K562 (cell line): ENCODE measurements around the gene SPAG4. TPM values are rescaled to one million over a fixed set of nuclear protein-coding genes. Genes with fewer than 3 reads are reported as not detected.

ENCODE experiments used
- BCL6 ChIP-seq: fragments of 250-450 bp; sonication (Bioruptor Pico); IDR thresholded peaks from 2 replicates; pipeline ENCODE4 v1.4.0; 2020
- BRD4 ChIP-seq: fragments of 200-600 bp; sonication (generic); IDR thresholded peaks from 2 replicates; pipeline ENCODE4 v1.6.1; 2017; ENCODE audit warnings: inconsistent platforms
- CBX8 ChIP-seq: fragments of 200-600 bp; sonication (generic); IDR thresholded peaks from 2 replicates; pipeline ENCODE4 v1.6.1; 2012; ENCODE audit warnings: borderline replicate concordance, mixed run types, low read depth, mild to moderate bottlenecking, moderate library complexity, mixed read lengths, low read length, control low read depth, inconsistent platforms; ENCODE audit not compliant: poor library complexity, severe bottlenecking; ENCODE audit errors: extremely low read depth
- COPS2 ChIP-seq: fragments of 450-650 bp; conservative IDR thresholded peaks from 2 replicates; pipeline ENCODE4 v1.6.1; 2016; ENCODE audit warnings: mild to moderate bottlenecking, moderate library complexity
- ELF1 ChIP-seq: fragments of 200-800 bp; sonication (Bioruptor generic); IDR thresholded peaks from 2 replicates; pipeline ENCODE4 v1.6.1; 2016; ENCODE audit warnings: missing genetic modification characterization, missing compliant biosample characterization
- ETS2 ChIP-seq: IDR thresholded peaks from 2 replicates; pipeline ENCODE4 v1.6.1; 2016; ENCODE audit warnings: borderline replicate concordance, missing genetic modification characterization, mild to moderate bottlenecking, moderate library complexity, missing compliant biosample characterization; ENCODE audit not compliant: poor library complexity, severe bottlenecking
- ETV5 ChIP-seq: sonication (generic); formaldehyde crosslinking; IDR thresholded peaks from 2 replicates; pipeline ENCODE4 v1.4.0; 2020; ENCODE audit warnings: low read depth, mild to moderate bottlenecking, missing genetic modification reagents
- FOSL1 ChIP-seq: fragments of 200-800 bp; sonication (Bioruptor generic); conservative IDR thresholded peaks from 2 replicates; pipeline ENCODE4 v1.6.1; 2016; ENCODE audit warnings: missing genetic modification characterization, missing compliant biosample characterization
- HDAC3 ChIP-seq: fragments of 450-650 bp; IDR thresholded peaks from 2 replicates; pipeline ENCODE4 v1.6.1; 2018; ENCODE audit warnings: borderline replicate concordance, mild to moderate bottlenecking, moderate library complexity; ENCODE audit not compliant: partially characterized antibody
- MAFF ChIP-seq: IDR thresholded peaks from 2 replicates; pipeline ENCODE4 v1.6.1; 2012; ENCODE audit warnings: low read length, improper control_type of control experiment
- MYBL2 ChIP-seq, 2 experiments: fragments of 450-650 bp in 1 of 2; sonication (generic) in 1 of 2; formaldehyde crosslinking in 1 of 2; IDR thresholded peaks; 2 replicates each; pipeline versions ENCODE4 v1.6.1 to v1.8.1; 2017 to 2022; ENCODE audit warnings: borderline replicate concordance in 1 of 2, inconsistent platforms in 1 of 2, low read depth in 1 of 2, mild to moderate bottlenecking in 1 of 2, missing genetic modification reagents in 1 of 2, moderate library complexity in 1 of 2
- POLR2B ChIP-seq: fragments of 450-650 bp; IDR thresholded peaks from 2 replicates; pipeline ENCODE4 v1.6.1; 2018; ENCODE audit warnings: low read depth; ENCODE audit not compliant: partially characterized antibody
- PTTG1 ChIP-seq: fragments of 450-650 bp; IDR thresholded peaks from 2 replicates; pipeline ENCODE4 v1.6.1; 2016; ENCODE audit warnings: low read depth, mild to moderate bottlenecking, missing genetic modification characterization, missing compliant biosample characterization
- PURB ChIP-seq: sonication (generic); formaldehyde crosslinking; IDR thresholded peaks from 2 replicates; pipeline ENCODE4 v1.9.0; 2021; ENCODE audit warnings: low read depth, mild to moderate bottlenecking, missing genetic modification reagents
- RBM17 ChIP-seq: fragments of 200-400 bp; formaldehyde crosslinking; IDR thresholded peaks from 2 replicates; pipeline ENCODE4 v1.6.1; 2017; ENCODE audit warnings: low read depth, mild to moderate bottlenecking, low read length, borderline replicate concordance
- RBM34 ChIP-seq: fragments of 200-400 bp; formaldehyde crosslinking; IDR thresholded peaks from 2 replicates; pipeline ENCODE4 v1.6.1; 2018; ENCODE audit warnings: low read length, borderline replicate concordance; ENCODE audit not compliant: insufficient read depth
- RUNX1 ChIP-seq: sonication (generic); IDR thresholded peaks from 2 replicates; pipeline ENCODE4 v1.6.1; 2016; ENCODE audit warnings: antibody characterized with exemption, low read depth
- SNRNP70 ChIP-seq: fragments of 200-400 bp; formaldehyde crosslinking; optimal IDR thresholded peaks from 2 replicates; pipeline ENCODE3; 2017; ENCODE audit warnings: low read depth, low read length
- SRF ChIP-seq, 2 experiments: fragments of 250-450, 450-650 bp in 1 of 2; sonication (Bioruptor Pico) in 1 of 2; sonication (generic) in 1 of 2; formaldehyde crosslinking; IDR thresholded peaks; 2 replicates each; pipeline versions ENCODE4 v1.5.0 to v1.5.1; 2020 to 2022; ENCODE audit warnings: mild to moderate bottlenecking in 1 of 2, missing genetic modification reagents in 1 of 2
- TAF15 ChIP-seq: fragments of 200-400 bp; formaldehyde crosslinking; IDR thresholded peaks from 2 replicates; pipeline ENCODE4 v1.6.1; 2017; ENCODE audit warnings: mild to moderate bottlenecking, low read depth, low read length, moderate library complexity
- TBP ChIP-seq: optimal IDR thresholded peaks from 2 replicates; pipeline ENCODE3; 2011; ENCODE audit warnings: low read depth, low read length, improper control_type of control experiment
- XRCC3 ChIP-seq: fragments of 450-650 bp; IDR thresholded peaks from 2 replicates; pipeline ENCODE4 v1.6.1; 2017; ENCODE audit warnings: mild to moderate bottlenecking, moderate library complexity
- ZBED1 ChIP-seq: IDR thresholded peaks from 2 replicates; pipeline ENCODE4 v1.6.1; 2014
- ZNF584 ChIP-seq: fragments of 200-800 bp; sonication (Bioruptor generic); IDR thresholded peaks from 2 replicates; pipeline ENCODE4 v1.6.1; 2016; ENCODE audit warnings: low read depth, mild to moderate bottlenecking, missing genetic modification characterization, missing compliant biosample characterization
- polyA plus RNA-seq, 8 experiments: library from polyadenylated mRNA; depleted of rRNA in 4 of 8; stranded (reverse) in 5 of 8; unstranded in 3 of 8; fragments of >200 nt; fragmentation: Nextera tagmentation in 2 of 8; fragmentation: Illumina TruSeq in 1 of 8; extraction: Ambion mirVana in 2 of 8; extraction: Trizol in 1 of 8; gene quantifications; 2 replicates each; pipeline versions ENCODE4 v1.2.1 to v1.2.3, GENCODE V29; 2011 to 2014; ENCODE audit warnings: inconsistent platforms in 1 of 8, missing spikeins in 1 of 8
- total RNA-seq, 7 experiments: library from RNA; depleted of rRNA in 6 of 7; stranded (reverse); fragments of >200 nt in 6 of 7; fragmentation: Illumina TruSeq in 2 of 7; extraction: Trizol in 2 of 7; gene quantifications; 2 replicates each; pipeline versions ENCODE4 v1.2.1 to v1.2.3, GENCODE V29; 2011 to 2021; ENCODE audit warnings: low replicate concordance in 1 of 7
- TF ChIP-seq, protein P1 (sequence below), 2 experiments: fragments of 450-650 bp in 1 of 2; sonication (generic) in 1 of 2; formaldehyde crosslinking; conservative IDR thresholded peaks; 2 replicates each; pipeline versions ENCODE4 v1.4.0 to v1.8.1; 2020 to 2022; ENCODE audit warnings: mild to moderate bottlenecking in 1 of 2, missing genetic modification reagents in 1 of 2
- TF ChIP-seq, protein P2 (sequence below), 2 experiments: fragments of 250-450 bp in 1 of 2; fragments of 450-650 bp in 1 of 2; sonication (Bioruptor Pico) in 1 of 2; IDR thresholded peaks; 2 replicates each; pipeline versions ENCODE4 v1.6.1 to v1.8.0; 2016 to 2021; ENCODE audit warnings: mild to moderate bottlenecking in 2 of 2, moderate library complexity in 2 of 2, missing compliant biosample characterization in 1 of 2, missing genetic modification characterization in 1 of 2

The SPAG4 gene
- total and polyA plus RNA-seq, 9 of the 15 experiments (the other 6 are each of a cell fraction or from before 2014, with no cell fraction given): 1.6 to 11.4 (median 4.6) TPM

DNA sequence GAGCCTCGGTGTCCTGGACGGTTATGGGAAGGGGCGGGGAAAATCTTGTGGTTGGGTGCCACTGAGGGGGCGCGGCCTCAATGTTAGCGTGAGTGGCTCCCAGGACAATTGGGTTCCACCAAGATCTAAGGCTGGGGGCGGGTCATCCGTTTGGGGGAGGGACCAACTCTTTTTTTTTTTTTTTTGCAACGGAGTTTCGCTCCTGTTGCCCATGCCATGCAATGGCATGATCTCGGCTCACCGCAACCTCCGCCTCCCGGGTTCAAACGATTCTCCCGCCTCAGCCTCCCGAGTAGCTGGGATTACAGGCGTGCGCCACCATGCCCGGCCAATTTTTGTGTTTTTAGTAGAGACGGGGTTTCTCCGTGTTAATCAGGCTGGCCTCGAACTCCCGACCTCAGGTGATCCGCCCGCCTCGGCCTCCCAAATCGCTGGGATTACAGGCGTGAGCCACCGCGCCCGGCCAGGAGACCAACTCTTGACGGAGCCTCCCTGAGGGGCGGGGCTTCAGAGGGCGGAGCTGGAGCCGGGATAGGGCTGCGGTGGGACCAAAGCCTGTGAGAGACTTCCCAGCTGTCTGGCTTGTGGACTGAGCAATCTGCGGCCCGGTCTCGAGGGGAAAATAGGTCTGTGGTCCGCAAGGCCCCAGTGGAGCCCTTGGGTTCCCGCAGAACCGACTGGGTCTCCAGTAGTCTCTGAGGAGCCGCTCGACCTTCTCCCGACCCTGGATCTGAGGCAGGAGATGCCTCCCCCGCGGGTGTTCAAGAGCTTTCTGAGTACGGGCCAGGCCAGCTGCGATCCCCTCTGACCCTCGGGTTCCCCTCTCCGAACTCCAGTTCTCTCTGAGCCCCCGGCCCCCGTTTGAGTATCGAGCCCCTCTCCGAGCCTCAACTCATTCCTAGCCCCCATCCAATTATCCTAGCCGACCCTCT lies 1.1 kb downstream of the SPAG4 start (continued):
- TF ChIP-seq RBM34 (no peak), ELF1 (tag) (no peak), RBM17 (no peak), XRCC3 (no peak), RUNX1 (0 out of 2 replicates have a peak, but pooled peaks have one; percentile 13), FOSL1 (tag) (no peak), ETS2 (no peak), TAF15 (no peak), ZNF584 (no peak), ZBED1 (no peak), PURB (CRISPR knock-in tag) (no peak), HDAC3 (no peak), POLR2B (peak; percentile 69), TBP (peak; percentile 59), SNRNP70 (no peak), BCL6 (no peak), MYBL2 (IDR thresholded peaks at IDR 0.05; ENCODE audit: low read depth) (no peak), MYBL2 (CRISPR knock-in tag; IDR thresholded peaks at IDR 0.05; ENCODE audit: borderline replicate concordance) (no peak), CBX8 (no peak), COPS2 (no peak), PTTG1 (no peak), SRF (CRISPR knock-in tag; IDR thresholded peaks at IDR 0.05) (peak in 1 of 2 experiments; percentile 51; a peak in 1 of 4 replicates), BRD4 (no peak), ETV5 (CRISPR knock-in tag) (peak; percentile 69; the same call in 1 of the 2 replicates), MAFF (no peak)
- TF ChIP-seq, protein P1, sequence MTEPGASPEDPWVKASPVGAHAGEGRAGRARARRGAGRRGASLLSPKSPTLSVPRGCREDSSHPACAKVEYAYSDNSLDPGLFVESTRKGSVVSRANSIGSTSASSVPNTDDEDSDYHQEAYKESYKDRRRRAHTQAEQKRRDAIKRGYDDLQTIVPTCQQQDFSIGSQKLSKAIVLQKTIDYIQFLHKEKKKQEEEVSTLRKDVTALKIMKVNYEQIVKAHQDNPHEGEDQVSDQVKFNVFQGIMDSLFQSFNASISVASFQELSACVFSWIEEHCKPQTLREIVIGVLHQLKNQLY (CRISPR knock-in tag; conservative IDR thresholded peaks at IDR 0.05): no peak
- TF ChIP-seq, protein P2, sequence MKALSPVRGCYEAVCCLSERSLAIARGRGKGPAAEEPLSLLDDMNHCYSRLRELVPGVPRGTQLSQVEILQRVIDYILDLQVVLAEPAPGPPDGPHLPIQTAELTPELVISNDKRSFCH (CRISPR knock-in tag; IDR thresholded peaks at IDR 0.05): no peak
- TF ChIP-seq, protein P2 (tag; IDR thresholded peaks at IDR 0.05): no peak
